SIG-M5 (cell line): ENCODE data around the gene SEZ6L.

Experiments
- DNase-seq: peaks from one replicate; lab custom pipeline; 2025; lab: John Stamatoyannopoulos, UW

The SEZ6L gene

DNA sequence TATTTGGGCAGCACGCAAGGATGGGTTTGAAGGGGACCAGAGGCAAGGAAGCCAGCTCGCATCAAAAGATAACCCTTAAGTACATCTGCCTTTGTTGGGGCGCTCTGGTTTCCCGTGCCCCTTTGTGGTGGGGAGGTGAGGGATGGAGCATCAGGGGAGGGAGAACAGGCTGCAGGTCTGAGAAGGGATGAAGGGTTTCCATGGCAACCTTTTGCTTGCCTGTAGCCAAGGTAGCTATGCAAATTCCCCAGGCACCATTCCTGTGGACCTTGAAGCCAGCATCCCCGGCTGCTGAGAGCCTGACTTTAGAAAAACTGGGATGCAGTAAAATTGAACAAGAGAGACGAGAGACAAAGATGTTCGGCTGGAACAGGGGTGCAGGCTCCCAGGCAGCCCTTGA, 75.7 kb downstream of the SEZ6L start:
- DNase-seq = no peak

DNA sequence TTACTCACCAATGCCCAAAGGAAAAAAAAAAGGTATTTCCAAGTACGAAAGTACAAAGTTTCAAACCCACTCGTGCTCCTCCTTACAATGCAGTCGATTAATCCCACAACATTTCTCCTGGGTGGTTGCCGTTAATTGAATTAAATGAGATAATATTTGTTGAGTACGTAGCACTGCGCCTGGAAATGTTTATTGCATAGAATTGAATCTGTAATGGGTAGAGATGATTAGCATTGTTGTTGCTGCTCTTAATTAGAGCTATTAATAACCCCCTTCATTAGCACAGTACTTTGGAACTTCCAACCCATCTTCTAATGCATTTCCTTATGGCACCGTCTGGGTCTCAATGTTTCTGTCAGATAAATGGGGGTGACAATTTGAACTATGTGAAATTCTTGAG, 77.3 kb downstream of the SEZ6L start:
- DNase-seq = no peak

DNA sequence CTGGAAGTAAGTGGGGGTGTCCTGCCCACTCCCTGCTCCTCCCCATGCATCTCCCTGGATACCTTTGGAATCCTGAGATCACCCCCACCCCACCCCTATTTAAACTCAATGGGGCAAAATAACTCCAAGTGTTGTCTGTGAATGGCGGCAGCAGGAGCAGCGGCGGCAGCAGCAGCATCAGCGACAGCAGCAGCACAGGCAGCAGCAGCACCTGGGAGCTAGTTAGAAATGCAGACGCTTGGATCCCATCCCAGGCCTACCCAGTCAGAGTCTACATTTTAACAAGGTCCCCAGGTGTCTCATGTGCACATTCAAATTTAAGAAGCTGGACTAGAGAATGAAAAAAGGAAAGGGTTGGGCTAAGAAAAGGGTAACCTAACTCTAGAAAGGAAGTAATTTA, 82.6 kb downstream of the SEZ6L start:
- DNase-seq = no peak

DNA sequence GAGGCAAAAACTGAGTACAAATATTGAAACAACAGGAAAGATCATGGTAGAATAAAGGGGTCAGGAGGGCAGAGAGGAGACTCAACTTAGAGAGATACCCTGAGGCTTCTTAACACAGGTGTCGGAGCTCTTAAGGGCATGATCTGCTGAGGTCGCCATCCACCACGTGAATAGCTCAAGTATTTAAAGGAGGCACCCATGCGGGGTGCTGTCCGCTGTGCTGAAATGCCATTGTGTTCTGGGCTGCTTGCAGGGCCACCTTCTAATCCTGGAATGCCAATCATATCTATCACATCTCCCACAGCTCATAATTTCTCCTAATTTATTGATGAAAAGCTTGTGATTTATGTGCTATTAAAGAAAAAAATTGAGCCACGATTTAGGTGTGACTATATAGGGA, 90.2 kb downstream of the SEZ6L start:
- DNase-seq = no peak

DNA sequence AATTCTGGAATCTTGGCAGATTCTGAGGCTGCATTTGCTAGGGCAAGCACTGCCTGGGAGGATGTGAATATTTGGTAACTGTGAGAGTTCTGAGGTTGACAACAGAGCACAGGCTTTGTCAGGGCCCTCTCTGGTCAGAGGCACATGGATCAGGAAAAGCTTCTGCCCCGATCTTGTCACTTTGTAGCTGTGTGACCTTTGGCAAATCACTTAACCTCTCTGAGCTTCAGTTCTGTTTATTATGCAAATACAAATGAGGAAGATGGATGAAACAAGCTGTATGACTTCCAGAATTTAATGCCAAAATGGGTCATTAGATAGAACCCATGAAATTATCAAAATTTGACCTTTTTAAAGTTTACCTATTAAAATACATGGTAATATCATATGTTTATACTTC, 94.9 kb downstream of the SEZ6L start:
- DNase-seq = no peak

DNA sequence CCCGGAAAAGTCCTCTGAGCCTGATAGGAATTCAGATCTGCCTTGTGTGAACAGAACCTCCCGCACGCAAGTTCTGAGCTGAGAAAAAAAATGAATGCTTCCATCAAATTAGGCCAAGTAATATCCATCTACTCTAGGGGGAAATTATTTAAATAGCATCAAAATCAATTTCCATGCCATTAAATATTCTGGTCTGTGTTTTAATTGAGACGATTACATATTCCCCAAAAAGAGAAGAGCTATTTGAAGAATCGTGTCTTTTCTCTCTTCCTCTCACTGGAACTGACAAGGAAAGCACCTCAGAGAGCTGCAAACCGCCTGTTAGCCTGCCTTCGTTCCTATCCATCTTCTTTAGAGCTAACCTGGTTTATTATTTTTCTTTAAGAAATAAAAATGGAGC, 96.0 kb downstream of the SEZ6L start:
- DNase-seq = no peak

DNA sequence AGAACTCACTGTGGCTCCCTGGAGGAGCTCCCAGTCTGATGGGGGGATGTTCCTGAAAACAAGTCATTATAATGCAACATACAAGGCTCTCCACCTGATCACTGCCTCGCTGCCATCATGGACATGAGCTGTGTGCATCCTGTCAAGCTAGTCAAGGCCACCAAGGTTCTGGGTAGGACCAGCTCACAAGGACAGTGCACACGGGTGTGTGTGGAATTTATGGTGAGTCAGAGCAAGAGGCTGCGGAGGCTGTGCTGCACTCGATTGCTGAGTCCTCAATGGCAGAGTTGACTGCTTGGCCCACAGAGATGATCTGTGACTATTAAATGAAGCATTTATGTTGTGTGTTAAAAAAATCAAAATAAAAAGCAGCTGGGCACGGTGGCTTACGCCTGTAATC, 96.6 kb downstream of the SEZ6L start:
- DNase-seq = no peak

DNA sequence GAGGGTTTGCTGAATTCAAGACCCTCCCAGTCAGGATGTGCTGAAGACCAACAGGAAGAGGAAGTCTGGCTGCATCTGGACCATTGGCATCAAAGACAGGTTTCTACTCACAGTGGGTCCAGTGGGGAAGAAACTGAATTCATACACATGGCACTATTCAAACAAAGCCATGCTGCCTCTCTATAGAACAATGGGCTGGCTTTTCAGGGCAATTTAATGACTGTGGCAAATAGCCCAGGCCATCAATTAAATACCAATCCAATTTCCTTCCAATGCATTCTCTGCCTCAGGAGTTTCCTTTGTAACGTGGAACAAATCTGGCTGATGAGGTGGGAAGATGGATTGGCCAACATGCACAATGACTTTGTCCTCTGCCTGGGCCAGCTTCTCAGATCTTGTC, 98.6 kb downstream of the SEZ6L start:
- DNase-seq = no peak

DNA sequence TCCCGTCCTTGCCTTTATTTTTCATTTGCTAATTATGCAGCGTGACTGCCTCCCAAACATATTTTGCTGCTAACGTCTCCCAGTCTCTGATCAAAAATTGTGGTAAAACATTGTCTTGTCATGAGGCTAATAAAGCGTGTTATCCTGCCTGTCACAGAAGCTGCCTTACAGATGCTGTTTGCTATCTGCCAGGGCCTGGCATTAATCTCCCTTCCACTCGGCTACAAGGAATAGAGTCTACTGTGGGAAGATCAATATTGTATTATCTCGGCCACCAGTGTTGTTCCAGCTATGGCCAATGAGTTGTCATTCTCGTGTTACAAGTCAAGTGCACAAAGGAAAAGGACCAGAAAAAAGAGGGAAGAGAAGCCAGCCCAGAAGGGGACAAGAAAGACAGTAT, 100.3 kb downstream of the SEZ6L start:
- no peak for DNase-seq

DNA sequence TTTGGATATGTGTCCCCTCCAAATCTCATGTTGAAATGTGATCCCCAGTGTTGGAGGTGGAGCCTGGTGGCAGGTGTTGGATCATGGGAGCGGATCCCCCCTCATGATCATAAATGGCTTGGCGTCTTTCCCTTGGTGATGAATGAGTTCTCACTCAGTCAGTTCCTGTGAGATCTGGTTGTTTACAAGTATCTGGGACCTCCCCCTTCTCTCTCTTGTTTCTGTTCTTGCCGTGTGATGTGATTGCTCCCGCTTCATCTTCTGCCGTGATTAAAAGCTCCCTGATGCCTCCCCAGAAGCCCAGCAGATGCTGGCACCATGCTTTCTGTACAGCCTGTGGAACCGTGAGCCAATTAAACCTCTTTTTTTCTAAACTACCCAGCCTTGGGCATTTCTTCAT, 102.2 kb downstream of the SEZ6L start:
- DNase-seq = no peak

DNA sequence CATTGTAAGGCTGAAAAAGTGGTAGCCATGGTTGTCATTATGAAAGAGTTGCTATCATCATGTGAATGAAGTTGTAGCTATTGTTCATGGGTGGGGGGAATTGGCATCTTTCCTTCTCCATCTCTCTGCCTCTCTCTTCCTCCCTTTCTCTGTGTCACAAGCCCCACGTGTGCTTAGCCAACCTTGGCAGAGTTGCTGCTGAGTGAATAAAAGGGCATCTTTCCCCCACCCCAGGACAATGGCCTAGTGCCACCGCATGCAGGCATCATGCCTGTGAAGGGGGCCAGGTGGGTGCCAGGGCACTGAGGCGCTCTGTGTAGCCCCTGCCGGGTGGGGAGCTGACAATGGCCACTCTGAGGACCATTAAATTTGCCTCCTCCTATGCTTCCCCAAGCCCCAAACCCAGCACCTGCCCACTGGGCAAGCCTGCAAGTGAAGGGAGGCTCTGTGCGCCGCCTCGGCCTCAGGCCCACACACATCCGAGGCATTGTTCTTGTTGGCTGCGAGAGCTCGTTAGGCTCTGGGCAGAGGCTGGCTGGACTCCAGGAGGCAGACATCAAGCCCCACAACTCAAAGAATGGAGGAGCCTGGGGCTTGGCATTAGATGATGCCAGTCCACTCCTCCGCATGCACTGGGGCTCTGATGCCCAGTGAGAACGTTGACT, 103.9 kb downstream of the SEZ6L start:
- no peak for DNase-seq

DNA sequence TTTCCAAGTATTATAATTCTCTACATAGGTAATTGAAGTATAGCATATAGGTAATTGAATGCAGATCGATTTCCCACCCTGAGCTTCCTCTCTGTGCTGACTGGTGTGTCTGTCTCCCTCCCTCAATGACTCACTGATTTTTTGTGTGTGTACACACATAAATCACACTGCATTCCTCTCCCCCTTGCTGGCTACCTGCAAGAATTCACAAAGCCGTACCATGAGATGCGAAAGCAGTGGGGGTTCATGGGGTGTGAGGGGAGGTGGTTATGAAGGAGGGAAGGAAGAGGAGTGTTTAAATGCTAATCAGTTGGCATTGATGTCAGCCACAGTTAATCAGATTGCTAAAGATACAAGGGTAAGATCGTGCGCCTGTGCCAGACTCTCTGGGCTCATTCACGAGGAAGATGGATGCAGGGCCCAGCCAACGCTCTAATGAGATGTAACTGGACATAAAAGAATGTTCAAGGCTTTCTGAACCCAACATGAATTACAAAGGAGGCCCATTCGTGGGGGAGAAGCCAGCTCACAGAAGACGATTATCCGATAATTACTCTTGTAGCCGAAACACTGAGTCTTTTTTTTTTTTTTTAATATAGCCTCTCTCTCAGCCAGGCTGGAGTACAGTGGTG, 107.4 kb downstream of the SEZ6L start:
- no peak for DNase-seq

DNA sequence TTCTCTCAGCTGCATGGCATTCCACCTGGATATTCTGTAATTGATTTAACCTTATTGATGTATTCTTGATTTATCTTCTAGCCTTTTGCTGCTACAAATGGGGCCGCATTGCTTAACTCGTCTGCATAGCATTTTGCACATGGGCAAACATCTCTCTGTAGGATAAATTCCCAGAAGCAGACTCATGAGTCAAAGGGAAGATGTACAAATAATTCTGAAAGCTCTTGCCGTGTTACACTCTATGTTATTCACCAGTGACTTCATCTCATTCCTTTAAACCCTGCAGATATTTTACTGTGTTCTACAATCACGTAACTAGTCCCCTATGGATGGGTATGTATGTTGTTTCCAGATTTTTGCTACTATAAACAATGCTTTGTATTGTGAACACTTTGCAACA, 112.7 kb downstream of the SEZ6L start:
- no peak for DNase-seq

DNA sequence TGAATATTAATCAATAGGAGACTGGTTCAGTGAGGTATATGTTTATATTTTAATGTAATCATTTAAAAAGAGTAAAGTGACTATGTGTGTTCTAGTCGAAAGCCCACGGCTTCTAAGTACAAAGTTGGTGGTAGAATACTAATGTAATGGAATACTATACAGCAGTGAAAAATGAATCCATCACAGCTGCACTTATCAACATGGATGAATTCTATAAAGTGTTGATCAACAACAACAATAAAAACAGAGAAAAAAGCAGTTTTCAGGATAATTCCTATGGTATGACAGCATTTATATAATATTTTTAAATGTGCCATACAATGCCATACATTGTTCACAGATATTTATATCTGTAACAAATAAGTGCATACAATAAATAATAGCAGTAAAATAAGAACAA, 114.1 kb downstream of the SEZ6L start:
- DNase-seq = no peak

DNA sequence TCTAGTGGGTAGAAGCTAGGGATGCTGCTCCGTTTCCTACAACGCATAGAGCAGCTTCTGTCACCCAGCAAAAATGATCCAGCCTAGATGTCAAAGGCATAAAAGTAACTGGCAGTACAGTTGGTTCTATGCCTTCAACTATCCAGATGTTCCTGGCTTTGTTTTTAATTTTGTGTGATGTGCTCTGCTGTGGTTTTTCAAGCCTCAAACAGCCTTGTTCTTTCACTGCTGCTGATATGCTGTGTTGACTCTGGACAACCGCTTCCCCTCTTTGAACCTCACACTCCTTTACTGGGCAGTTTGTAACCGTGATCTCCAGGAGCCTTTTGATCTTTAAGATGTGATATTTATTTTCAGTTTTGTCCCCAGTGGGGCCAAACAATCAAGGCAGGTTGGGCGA, 116.4 kb downstream of the SEZ6L start:
- no peak for DNase-seq

DNA sequence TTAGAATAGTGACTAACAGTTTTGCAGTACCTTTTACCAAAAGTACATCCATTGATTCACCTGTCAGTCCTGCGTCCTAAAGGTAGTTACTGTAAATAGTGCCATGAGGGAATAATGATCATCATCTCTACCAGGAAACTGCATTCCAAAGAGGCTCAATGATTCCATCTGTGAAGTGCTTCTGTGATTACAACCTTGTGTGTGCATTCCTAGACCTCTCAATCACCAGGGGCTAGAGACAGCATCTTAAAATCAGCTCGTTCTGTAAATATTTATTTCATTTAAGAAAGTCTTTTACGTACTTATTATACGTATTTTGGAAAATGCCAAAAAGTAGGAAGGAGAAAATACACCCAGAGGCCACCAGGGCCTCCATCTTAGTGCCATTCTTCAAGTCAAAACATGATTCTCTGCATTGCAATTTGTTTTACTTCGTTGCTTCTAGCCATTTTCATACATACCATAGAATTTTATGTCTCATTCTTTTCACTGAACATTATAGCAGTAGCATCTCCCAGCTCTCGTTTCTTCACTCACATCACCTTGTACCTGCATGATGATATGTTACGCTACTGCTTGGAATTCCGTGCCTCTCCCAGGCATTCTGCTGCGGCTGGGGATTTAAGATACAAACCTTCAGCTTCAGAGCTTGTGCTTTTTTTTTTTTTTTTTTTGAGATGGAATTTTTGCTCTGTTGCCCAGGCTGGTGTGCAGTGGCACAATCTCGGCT, 117.0 kb downstream of the SEZ6L start:
- no peak for DNase-seq

DNA sequence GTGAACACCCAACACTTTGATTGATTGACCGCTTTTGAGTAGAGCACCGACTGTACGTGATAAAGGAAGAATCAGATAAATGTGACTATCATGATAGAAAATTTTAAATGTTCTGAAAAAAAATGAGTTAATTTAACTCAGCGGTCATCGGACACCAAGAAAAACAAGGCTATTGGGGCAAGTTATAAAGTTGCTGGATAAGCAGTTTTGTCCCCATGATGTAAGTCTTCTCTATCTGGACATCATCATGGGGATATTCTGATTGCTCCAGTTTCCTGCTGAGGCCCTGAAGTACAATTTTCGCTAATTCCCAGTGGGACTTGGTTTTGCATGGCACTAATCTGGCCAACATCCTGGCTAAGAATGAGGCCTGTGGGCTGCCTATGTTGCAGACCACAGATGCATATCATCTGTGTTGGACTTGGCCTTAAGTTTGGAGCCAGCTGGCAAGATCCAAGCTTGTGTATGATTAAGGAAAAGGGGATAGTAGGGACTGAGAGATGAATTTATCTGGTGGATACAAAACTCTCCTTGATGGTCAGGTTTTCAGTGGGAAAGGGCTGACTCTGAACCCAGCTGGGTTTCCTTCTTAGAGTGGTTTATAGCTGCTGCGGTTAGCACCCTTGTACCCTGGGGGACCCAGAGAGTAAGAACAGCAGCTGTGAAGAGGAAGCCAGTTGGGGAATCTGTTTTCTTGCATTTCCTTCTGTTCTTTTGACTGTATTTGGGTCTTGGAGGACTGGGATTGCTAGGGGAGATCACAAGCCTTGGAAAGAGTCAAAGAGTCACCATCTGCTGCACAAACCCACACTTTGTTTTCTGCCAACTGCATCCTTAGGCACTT, 118.3 kb downstream of the SEZ6L start:
- DNase-seq = no peak

DNA sequence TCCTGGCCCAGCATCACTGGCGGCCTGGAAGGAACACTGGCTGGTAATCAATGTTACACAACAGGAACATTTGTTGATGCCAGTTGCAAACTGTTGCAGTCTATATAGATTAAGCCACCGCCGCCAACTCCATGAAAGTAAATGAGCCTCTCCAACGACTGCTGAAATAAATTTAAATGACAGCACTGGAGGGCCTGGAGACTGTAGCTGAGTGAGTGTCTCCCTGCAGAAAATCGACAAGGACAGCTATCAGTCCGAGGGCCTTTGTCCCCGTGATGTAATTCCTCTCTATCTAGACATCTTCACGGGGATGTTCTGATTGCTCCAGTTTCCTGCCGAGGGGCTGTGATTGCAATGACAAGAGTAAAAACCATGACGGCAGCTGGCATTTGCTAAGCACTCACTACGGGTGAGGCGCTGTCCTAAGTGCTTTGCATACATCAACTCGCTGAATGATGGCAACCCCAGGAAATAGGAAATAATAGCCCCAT, 120.4 kb downstream of the SEZ6L start:
- no peak for DNase-seq

DNA sequence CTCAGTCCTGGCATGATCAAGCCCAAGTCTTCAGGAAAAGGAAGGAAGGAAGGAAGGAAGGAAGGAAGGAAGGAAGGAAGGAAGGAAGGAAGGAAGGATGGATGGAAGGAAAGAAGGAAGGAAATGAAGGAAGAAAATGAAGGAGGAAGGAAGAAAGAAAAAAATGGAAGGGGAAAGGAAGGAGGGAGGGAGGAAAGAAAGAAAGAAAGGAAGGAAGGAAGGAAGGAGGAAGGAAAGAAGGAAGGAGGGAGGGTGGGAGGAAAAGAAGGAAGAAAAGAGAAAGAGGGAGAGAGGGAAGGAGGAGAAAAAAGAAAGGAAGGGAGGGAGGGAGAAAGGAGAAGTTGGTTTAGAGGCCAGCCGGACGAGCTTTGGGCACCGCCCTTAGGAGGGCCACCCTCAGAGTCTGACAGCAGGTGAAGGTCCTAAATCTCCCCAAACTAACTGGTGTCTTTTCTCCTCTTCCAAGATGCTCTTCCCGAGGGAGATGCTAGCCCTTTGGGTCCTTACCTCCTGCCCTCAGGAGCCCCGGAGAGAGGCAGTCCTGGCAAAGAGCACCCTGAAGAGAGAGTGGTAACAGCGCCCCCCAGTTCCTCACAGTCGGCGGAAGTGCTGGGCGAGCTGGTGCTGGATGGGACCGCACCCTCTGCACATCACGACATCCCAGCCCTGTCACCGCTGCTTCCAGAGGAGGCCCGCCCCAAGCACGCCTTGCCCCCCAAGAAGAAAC, 122.8 kb downstream of the SEZ6L start:
- no peak for DNase-seq

DNA sequence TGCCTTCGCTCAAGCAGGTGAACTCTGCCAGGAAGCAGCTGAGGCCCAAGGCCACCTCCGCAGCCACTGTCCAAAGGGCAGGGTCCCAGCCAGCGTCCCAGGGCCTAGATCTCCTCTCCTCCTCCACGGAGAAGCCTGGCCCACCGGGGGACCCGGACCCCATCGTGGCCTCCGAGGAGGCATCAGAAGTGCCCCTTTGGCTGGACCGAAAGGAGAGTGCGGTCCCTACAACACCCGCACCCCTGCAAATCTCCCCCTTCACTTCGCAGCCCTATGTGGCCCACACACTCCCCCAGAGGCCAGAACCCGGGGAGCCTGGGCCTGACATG, 123.4 kb downstream of the SEZ6L start:
- DNase-seq = no peak

DNA sequence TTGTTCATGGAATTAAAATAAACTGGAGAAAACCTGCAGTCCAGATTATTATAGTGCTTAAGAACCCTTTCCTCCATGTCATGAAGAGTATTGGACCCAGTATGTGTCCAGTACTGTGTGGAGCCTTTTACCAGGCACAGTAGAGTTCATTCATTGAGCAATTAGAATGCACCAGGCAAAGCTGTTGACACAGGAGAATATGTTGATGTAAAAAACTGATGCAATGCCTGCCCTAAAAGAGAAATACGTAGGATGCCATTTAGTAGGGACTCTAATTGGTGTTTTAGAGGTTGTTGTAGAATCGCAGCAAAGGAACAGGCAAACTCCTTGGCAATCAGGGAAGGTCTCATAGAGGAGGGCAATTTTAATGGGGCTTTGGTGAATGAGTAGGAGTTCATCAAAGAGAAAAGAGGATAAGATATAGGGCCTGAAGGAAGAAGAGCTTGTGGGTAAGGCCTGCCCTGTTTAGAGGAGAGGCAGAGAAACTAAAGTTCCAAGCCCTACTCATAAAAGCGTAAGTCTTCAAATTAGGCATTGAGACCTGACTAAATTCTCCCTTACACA, 126.4 kb downstream of the SEZ6L start:
- DNase-seq = no peak
